ENCODE measurements around the gene U2AF1L4.
"Not testable (repeated sequence)": the region's sequence is repeated elsewhere in the genome, so short reads cannot be mapped to it uniquely, and the experiment has no call there.

Gene U2AF1L4

DNA sequence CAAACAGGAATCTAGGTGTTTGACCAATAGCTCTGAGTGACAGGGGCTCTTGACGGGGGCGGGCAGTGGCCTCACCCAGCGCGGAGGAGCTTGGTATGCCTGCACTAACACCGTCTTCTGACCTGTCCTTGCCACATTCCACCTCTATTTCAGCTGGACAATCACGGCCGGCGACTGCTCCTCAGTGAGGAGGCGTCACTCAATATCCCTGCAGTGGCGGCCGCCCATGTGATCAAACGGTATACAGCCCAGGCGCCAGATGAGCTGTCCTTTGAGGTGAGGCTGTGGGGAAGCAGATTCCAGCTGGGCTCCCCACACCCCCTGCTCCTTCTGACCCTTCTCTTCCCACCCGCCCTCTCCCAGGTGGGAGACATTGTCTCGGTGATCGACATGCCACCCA lies 34.8 kb upstream of the U2AF1L4 start:
- no peak for DNase-seq

DNA sequence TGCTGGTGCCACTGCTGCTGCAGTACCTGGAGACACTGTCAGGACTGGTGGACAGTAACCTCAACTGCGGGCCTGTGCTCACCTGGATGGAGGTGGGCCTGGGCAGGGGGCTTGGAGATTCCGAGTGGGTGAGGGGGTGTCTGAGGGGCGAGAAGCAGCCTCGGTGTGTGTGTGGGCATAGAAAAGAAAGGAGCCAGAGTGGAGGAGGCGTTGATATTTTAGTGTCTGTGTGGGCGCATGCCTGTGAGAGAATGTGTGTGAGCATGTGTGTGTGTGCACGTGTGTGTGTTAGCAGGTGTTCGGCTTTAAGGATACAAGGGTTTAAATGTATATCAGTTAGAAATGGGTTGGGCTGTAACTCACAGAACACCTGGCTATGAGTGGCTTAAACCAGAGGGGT lies 33.8 kb upstream of the U2AF1L4 start:
- no peak for DNase-seq

- DNase-seq: no peak
Measured at GRCh38 chr19:35777961-35778360, 32.7 kb upstream of the U2AF1L4 start.

GRCh38 chr19:35777086-35777841 lies 32.0 kb upstream of the U2AF1L4 start:
- DNase-seq: no peak

DNA sequence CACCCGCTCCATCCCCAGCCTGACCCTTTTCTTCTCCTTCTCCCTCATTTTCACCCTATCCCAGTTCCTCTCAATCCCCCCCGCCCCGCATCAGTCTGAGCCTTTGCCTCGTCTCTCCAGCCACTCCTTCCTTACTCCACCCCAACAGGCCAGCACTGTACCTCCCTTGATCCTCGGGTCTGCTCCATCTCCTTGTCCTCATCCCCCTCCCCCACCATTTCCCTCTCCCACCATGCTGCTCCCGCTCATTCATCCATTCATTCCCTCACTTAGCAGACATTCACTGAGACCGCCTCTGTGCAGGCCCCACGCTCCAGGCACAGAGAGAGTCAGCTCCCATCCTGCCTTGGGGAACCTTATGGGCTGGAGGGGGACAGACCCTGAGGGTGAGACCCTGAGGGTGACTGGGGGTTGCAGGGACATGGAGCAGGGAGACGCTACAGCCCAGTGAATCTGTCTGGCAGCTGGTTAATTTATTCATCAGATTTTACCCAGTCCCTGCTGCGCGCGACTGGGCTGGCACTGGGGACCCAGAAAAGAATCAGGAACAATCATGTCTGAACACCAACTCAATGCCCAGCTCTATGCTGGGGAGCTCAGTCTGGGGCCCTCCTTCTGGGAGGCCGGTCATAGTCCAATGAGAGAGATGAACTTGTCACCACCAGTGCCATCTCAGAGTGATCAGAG lies 31.0 kb upstream of the U2AF1L4 start:
- DNase-seq: no peak

DNA sequence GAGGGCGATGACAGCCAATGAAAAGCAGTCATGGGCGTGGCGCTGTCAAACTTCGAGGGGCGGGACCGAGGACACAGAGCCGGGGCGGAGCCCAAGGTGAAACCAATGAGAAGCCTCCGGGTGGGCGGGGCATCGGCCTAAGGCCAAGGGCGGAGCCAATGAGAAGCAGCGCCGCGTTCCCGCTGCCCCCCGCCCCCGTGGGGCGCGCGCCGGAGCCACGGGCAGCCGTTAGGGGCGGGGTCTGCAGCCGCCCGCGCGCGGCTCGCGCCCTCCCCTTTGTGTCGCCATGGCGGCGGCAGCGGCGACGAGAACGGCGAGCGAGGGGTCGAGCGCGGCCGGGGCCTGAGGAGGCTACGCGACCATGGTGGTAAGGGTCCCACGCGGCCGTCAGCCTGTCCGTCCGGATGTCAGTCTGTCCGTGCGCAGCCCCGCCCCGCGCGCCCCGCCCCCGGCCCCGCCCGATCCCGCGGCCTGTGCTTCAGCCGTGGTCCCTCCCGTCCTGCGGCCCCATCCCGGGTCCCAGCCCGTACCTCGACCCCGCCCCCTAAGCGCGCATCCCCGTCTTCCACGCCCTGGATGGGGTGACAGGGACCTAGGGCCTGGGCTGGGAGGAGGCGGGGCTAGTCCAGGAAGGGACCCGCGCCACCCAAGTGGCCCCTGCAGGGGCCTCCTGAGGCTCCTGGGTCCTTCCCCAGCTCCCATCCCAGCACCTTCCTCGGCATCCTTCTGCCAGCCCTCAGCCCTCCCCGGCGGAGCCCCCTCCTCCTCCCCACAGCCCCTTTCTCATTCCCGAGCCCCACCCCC lies 30.3 kb upstream of the U2AF1L4 start, which contains the start of gene ARHGAP33:
ARHGAP33 (plus strand) TSS at position 267 of the 804 bp plus-strand sequence; CDS start at position 362, 95 bp downstream.
- DNase-seq: peak; percentile 96

DNA sequence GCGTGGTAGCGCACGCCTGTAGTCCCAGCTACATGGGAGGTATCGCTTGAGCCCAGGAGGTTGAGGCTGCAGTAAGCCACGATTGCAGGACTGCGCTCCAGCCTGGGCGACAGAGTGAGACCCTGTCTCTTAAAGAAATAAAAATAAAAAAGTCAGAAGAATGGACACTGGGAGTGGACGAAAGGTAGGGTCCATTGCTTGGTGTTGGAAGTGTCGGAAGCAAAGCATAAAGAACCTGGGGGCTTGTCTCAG lies 29.8 kb upstream of the U2AF1L4 start:
- DNase-seq: no peak

DNA sequence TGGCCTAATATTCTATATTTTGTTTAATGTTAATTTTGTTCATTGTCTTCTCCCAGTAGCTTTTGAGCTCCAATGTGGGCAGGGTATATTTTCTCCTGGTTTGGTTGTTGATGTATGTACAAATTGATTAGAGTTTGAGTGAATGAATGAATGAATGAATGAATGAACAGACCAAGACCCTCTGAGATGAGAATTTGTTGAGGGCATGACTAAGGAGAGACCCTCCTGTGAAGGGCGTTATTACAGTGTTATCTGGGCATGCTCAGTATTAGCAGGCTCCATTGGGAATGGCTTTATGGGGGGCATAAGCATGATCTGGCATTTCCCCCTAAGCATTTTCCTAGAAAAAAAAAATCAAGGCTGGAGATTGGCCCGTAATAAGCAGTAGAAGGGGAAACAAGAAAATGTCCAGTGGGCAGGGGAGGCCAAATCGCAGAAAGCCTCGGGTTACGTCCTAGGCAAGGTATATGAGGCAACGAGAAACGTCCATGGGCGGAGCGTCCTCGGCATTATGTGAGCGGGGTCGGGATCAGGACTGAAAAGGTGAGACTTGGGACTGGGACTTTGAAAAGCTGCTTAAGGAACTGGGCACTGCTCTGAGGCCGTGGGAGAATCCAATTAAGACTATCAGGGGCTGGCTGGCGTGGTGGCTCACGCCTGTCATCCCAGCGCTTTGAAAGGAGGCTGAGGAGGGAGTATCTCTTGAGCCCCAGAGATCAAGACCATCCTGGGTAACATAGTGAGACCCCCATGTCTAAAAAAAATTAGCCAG lies 29.2 kb upstream of the U2AF1L4 start:
- no peak for DNase-seq

DNA sequence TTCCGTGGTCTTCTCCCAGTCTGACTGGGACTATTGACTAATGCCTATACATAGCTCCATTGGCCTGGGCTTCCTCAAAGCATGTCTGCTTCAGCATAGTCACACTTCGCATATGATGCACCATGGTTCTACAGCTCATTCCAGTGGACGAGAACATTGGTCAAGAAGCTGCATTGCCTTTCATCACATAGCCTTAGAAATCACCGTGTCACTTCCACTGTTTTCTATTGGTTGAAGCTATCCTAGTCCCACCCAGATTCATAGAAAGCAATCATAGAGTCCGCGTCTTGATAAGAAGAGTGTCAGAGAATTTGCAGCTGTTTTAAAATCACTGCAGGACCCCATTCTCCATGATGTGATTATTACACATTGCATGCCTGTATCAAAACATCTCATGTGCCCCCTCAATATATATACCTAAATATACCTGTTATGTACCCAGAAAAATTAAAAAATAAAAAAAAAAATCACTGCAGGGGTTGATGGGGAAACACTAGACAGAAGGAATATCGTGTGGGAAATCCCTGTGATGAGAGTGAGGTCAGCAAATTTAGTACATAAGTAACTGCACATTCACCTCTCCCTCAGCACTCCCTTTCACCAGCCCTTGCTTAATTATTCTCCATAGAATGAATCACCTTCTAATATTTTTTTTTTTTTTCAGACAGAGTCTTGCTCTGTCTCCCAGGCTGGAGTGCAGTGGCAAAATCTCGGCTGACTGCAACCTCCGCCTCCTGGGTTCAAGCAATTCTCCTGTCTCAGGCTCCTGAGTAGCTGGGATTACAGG lies 28.0 kb upstream of the U2AF1L4 start:
- no peak for DNase-seq

DNA sequence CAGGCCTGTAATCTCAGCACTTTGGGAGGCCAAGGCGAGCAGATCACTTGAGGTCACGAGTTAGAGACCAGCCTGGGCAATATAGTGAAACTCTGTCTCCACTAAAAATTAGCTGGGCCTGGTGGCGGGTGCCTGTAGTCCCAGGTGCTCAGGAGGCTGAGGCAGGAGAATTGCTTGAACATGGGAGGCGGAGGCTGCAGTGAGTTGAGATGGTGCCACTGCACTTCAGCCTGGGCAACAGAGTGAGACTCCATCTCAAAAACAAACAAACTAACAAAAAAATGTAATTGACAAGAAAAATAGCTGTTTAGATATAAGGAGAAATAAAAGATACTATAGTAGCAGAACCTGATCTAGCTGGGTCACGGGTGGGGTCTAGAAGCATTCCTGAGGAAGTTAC lies 27.1 kb upstream of the U2AF1L4 start:
- DNase-seq: not testable (repeated sequence)

DNA sequence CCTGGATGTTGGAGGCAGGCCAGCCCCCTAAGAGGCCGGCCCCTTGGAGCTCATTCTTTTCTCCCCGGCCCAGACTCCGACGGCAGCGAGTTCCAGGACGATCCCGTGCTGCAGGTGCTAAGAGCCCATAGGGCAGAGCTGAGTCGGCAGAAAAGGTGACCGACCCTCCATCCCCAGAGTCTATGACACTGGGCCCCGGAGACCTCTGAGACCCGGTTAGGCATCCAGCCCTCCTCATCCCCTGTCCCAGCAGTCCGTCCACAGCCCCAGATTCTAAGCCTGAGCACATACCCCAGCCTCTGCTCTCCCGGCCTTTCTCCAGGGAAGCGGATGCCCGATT lies 22.8 kb upstream of the U2AF1L4 start:
- DNase-seq: no peak

GRCh38 chr19:35767288-35768081 lies 22.3 kb upstream of the U2AF1L4 start:
- no peak for DNase-seq

GRCh38 chr19:35766571-35767104 lies 21.4 kb upstream of the U2AF1L4 start:
- no peak for DNase-seq

GRCh38 chr19:35764432-35765315 lies 19.5 kb upstream of the U2AF1L4 start:
- DNase-seq: no peak

GRCh38 chr19:35760711-35761349 lies 15.6 kb upstream of the U2AF1L4 start:
- DNase-seq: no peak

GRCh38 chr19:35759697-35760096 lies 14.5 kb upstream of the U2AF1L4 start:
- DNase-seq: no peak

GRCh38 chr19:35757749-35758608 lies 12.8 kb upstream of the U2AF1L4 start, which contains the start of gene PROSER3:
TSS of gene PROSER3 (plus strand) at chr19:35758176. CDS start at chr19:35758216, 40 bp downstream.
- peak; percentile 100 for DNase-seq

DNA sequence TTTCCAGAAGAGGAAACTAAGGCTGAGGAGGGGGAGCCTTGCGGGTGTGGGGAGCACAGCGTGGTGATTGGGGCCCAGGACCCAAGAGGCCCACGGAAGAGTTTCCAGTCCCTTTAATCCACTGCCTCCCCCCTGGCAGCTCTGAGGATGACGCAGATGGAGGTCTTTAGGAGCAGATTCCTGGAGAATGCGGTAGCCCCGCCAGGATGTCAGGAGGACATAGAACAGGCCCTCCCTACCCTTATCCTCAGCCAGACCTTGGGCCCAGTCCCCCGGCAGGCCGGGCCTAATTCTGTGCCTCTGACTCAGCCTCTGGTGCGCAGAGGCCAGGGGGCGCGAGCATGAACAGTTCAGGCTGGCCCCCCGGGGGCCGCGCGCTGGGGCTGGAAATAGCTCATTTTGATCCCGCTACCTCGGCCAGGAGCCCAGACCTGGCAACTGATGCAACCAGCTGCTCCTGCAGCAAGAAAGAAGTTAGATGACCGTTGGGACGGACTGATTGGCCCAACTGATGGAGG lies 12.1 kb upstream of the U2AF1L4 start:
- peak; percentile 96 for DNase-seq
